GM12878 (cell line): ENCODE data around the gene PODXL2.

Experiments
- EZH2 ChIP-seq: IDR thresholded peaks from 2 replicates; pipeline ENCODE4 v1.6.1; 2012; ENCODE audit warnings: low read depth, mild to moderate bottlenecking, control low read depth, inconsistent platforms, low read length, borderline replicate concordance; ENCODE audit not compliant: control insufficient read depth
- NR2C2 ChIP-seq: IDR thresholded peaks from 2 replicates; pipeline ENCODE4 v1.6.1; 2011; ENCODE audit warnings: borderline replicate concordance, low read depth; ENCODE audit not compliant: control insufficient read depth, insufficient read length
- POU2F2 ChIP-seq: IDR thresholded peaks from 3 replicates; pipeline ENCODE4 v1.6.1; 2011; ENCODE audit warnings: low read depth, mild to moderate bottlenecking, low read length, borderline replicate concordance
- RCOR1 ChIP-seq: conservative IDR thresholded peaks from 2 replicates; pipeline ENCODE4 v1.6.1; 2012; ENCODE audit warnings: low read depth, low read length, improper control_type of control experiment
- TF ChIP-seq, protein P1 (sequence below), 3 experiments: IDR thresholded peaks in 2 of 3; conservative IDR thresholded peaks in 1 of 3; 2 replicates each; pipeline ENCODE4 v1.5.1; 2011; ENCODE audit warnings: low read depth in 3 of 3, low read length in 3 of 3, mild to moderate bottlenecking in 3 of 3, control low read depth in 2 of 3, moderate library complexity in 2 of 3, inconsistent platforms in 1 of 3, mixed read lengths in 1 of 3; ENCODE audit not compliant: control insufficient read depth in 2 of 3, insufficient read depth in 1 of 3; ENCODE audit errors: extremely low read depth in 1 of 3

GRCh38 chr3:127590593-127591465 lies 38.2 kb upstream of the PODXL2 start, which contains the start of gene TPRA1:
- peak; percentile 60; the same call in 1 of the 3 replicates for TF ChIP-seq POU2F2
- TF ChIP-seq, protein P1, sequence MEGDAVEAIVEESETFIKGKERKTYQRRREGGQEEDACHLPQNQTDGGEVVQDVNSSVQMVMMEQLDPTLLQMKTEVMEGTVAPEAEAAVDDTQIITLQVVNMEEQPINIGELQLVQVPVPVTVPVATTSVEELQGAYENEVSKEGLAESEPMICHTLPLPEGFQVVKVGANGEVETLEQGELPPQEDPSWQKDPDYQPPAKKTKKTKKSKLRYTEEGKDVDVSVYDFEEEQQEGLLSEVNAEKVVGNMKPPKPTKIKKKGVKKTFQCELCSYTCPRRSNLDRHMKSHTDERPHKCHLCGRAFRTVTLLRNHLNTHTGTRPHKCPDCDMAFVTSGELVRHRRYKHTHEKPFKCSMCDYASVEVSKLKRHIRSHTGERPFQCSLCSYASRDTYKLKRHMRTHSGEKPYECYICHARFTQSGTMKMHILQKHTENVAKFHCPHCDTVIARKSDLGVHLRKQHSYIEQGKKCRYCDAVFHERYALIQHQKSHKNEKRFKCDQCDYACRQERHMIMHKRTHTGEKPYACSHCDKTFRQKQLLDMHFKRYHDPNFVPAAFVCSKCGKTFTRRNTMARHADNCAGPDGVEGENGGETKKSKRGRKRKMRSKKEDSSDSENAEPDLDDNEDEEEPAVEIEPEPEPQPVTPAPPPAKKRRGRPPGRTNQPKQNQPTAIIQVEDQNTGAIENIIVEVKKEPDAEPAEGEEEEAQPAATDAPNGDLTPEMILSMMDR (IDR thresholded peaks at IDR 0.05 in 2 of 3, conservative IDR thresholded peaks at IDR 0.05 in 1 of 3; ENCODE audit: control insufficient read depth in 2 of 3, extremely low read depth in 1 of 3, insufficient read depth in 1 of 3, low read depth in 3 of 3, low read length in 3 of 3) = peak; percentile 26 to 72 (median 42); a peak in 5 of 6 replicates
- no peak for TF ChIP-seq EZH2
- TF ChIP-seq RCOR1 = no peak
- TF ChIP-seq NR2C2 = no peak
